Islet of Langerhans (tissue), 1 donor: ENCODE measurements around the gene DROSHA.
"Not testable (repeated sequence)": the region's sequence is repeated elsewhere in the genome, so short reads cannot be mapped to it uniquely, and the experiment has no call there.

Experiments
- FAIRE-seq: peaks from one replicate; lab custom pipeline; 2011; peaks lifted over from hg19 to GRCh38; lab: Jason Lieb, UNC

The DROSHA gene

GRCh38 chr5:31531888-31532547, at the start of gene DROSHA, which contains the start of gene C5orf22:
TSS of gene DROSHA (minus strand) at chr5:31532093. CDS start at chr5:31529059, 3,034 bp downstream.
TSS of gene C5orf22 (plus strand) at chr5:31532301. CDS start at chr5:31532393, 92 bp downstream.
- peak; percentile 30 for FAIRE-seq

- no peak for FAIRE-seq
Measured at GRCh38 chr5:31579558-31579957, 47.7 kb upstream of the DROSHA start.

- no peak for FAIRE-seq
Measured at GRCh38 chr5:31577438-31577837, 45.5 kb upstream of the DROSHA start.

- no peak for FAIRE-seq
Measured at GRCh38 chr5:31574772-31575171, 42.9 kb upstream of the DROSHA start.

GRCh38 chr5:31573494-31574142, 41.7 kb upstream of the DROSHA start:
- FAIRE-seq: no peak

- FAIRE-seq: peak; percentile 27
Measured at GRCh38 chr5:31569068-31569467, 37.2 kb upstream of the DROSHA start.

GRCh38 chr5:31568302-31568835, 36.5 kb upstream of the DROSHA start:
- no peak for FAIRE-seq

GRCh38 chr5:31566362-31566761, 34.5 kb upstream of the DROSHA start:
- not testable (repeated sequence) for FAIRE-seq

- no peak for FAIRE-seq
Measured at GRCh38 chr5:31563216-31563615, 31.3 kb upstream of the DROSHA start.

- no peak for FAIRE-seq
Measured at GRCh38 chr5:31561946-31562345, 30.1 kb upstream of the DROSHA start.

GRCh38 chr5:31559942-31560341, 28.0 kb upstream of the DROSHA start:
- FAIRE-seq: no peak

GRCh38 chr5:31556461-31556860, 24.6 kb upstream of the DROSHA start:
- no peak for FAIRE-seq

GRCh38 chr5:31554552-31554951, 22.7 kb upstream of the DROSHA start:
- FAIRE-seq: no peak

- FAIRE-seq: no peak
Measured at GRCh38 chr5:31553863-31554262, 22.0 kb upstream of the DROSHA start.

GRCh38 chr5:31551878-31552277, 20.0 kb upstream of the DROSHA start:
- no peak for FAIRE-seq

GRCh38 chr5:31549114-31549513, 17.2 kb upstream of the DROSHA start:
- not testable (repeated sequence) for FAIRE-seq

- FAIRE-seq: no peak
Measured at GRCh38 chr5:31537851-31538250, 6.0 kb upstream of the DROSHA start.

- FAIRE-seq: no peak
Measured at GRCh38 chr5:31537349-31537748, 5.5 kb upstream of the DROSHA start.

- no peak for FAIRE-seq
Measured at GRCh38 chr5:31536873-31537272, 5.0 kb upstream of the DROSHA start.

GRCh38 chr5:31534527-31535046, 2.7 kb upstream of the DROSHA start:
- FAIRE-seq: no peak

GRCh38 chr5:31531543-31531887, 378 bp downstream of the DROSHA start:
- FAIRE-seq: no peak

GRCh38 chr5:31530541-31531265, 1.2 kb downstream of the DROSHA start:
- no peak for FAIRE-seq

- FAIRE-seq: no peak
Measured at GRCh38 chr5:31523041-31523440, 8.9 kb downstream of the DROSHA start.
